Measurements from ENCODE around the gene C1orf167. TPM values are rescaled to one million over a fixed set of nuclear protein-coding genes. Genes with fewer than 3 reads are reported as not detected.

C1orf167 gene
- total and polyA plus RNA-seq, 2 of the 8 experiments (the other 6 are each of a cell fraction or from before 2014, with no cell fraction given) = 0.70 to 1.3 TPM

DNA sequence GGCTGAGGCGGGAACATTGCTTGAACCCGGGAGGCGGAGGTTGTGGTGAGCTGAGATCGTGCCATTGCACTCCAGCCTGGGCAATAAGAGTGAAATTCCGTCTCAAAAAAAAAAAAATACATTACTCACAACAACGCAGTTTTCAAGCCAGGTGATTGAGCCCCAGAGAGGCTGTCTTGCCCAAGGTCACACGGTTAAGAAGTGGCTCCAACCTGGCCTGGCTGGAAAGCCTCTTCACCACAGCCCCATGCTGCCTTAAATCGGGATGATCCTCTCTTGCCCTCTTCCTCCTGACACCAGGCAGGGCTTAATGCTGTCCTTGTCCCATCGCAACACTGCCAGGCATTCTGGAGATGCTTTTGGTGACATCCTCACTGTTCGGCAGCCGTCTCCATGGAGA is 48.9 kb upstream of the C1orf167 start:
- Histone ChIP-seq H3K23ac (ENCODE audit: insufficient read length) (no peak overlapping the region), H3K4ac (replicated peaks; ENCODE audit: insufficient read length, low read depth, low read length) (no peak overlapping the region), H4K8ac (ENCODE audit: extremely low read depth, insufficient read depth, low read length) (no peak overlapping the region), H3K14ac (ENCODE audit: insufficient read length) (no peak overlapping the region), H3K36me3 (ENCODE audit: control insufficient read depth in 2 of 4, insufficient read depth in 4 of 4, low read length in 3 of 4) (peaks cover 0 to 4% (median 2%) of the 10 kb centered on the region in 4 experiments; a peak in 5 of 8 replicates), H2BK12ac (ENCODE audit: low read depth, low read length) (no peak overlapping the region), H4K91ac (replicated peaks; ENCODE audit: insufficient read length, low read length) (no peak overlapping the region), H2BK15ac (ENCODE audit: low read length) (no peak overlapping the region), H3K27ac (ENCODE audit: low read depth, low read length) (no peak overlapping the region), H3K4me3 (ENCODE audit: extremely low read depth in 1 of 4, insufficient read depth in 2 of 4, low read depth in 3 of 4, low read length in 4 of 4) (no peak overlapping the region), H2BK5ac (ENCODE audit: low read depth, low read length) (no peak overlapping the region), H4K20me1 (replicated peaks in 1 of 2; ENCODE audit: control insufficient read depth in 1 of 2, insufficient read depth in 2 of 2, low read length in 2 of 2) (no peaks in the 10 kb centered on the region), H3K9ac (replicated peaks in 1 of 4; ENCODE audit: extremely low read depth in 1 of 4, low read depth in 3 of 4, low read length in 3 of 4) (no peak overlapping the region), H3K23me2 (ENCODE audit: low read depth, low read length) (no peaks in the 10 kb centered on the region), H3K4me1 (replicated peaks in 1 of 4; ENCODE audit: control insufficient read depth in 3 of 4, insufficient read depth in 4 of 4, low read length in 3 of 4) (0 out of 7 replicates have a peak, but pooled peaks cover 0 to 3% (median 0%) of the 10 kb centered on the region in 4 experiments), H3K27me3 (replicated peaks in 1 of 4; ENCODE audit: control insufficient read depth in 3 of 4, extremely low read depth in 1 of 4, insufficient read depth in 3 of 4, low read length in 3 of 4) (no peaks in the 10 kb centered on the region), H3K79me2 (ENCODE audit: control insufficient read depth in 1 of 2, insufficient read depth in 2 of 2, low read length in 2 of 2) (no peaks in the 10 kb centered on the region), H3K9me3 (ENCODE audit: insufficient read depth in 2 of 2, low read depth in 1 of 2, low read length in 1 of 2) (no peaks in the 10 kb centered on the region), H2BK20ac (ENCODE audit: low read length) (no peak overlapping the region), H3K79me1 (ENCODE audit: low read depth, low read length) (no peaks in the 10 kb centered on the region), H4K5ac (ENCODE audit: insufficient read length, low read depth, low read length) (no peak overlapping the region), H2AFZ (ENCODE audit: low read length) (no peak overlapping the region), H3K56ac (replicated peaks; ENCODE audit: insufficient read length, low read depth, low read length) (no peak overlapping the region), H3K4me2 (ENCODE audit: insufficient read depth in 1 of 2, low read depth in 2 of 2, low read length in 2 of 2) (no peak overlapping the region), H3K18ac (ENCODE audit: extremely low read depth, low read length) (no peak overlapping the region), H2AK5ac (ENCODE audit: low read depth, low read length) (no peak overlapping the region), H2BK120ac (replicated peaks; ENCODE audit: low read depth, low read length) (no peak overlapping the region)
- ChIA-PET CTCF (ENCODE audit: partially characterized antibody) (interaction anchor here (1.0 to 11.1 kb wide), 4 partner anchors 34 to 50 kb away, joined by 3 to 104 read pairs (median 4); partner anchors contain the start of gene FBXO6), POLR2A (ENCODE audit: partially characterized antibody) (interaction anchor here (0.6 to 14.6 kb wide), 3 partner anchors 24 to 191 kb away, joined by 3 to 329 read pairs (median 6); partner anchors contain the start of genes DRAXIN and MAD2L2)
- no peak for DNase-seq (ENCODE audit: low read depth in 1 of 2, low spot score in 2 of 2)
- no peak for TF ChIP-seq CHD1 (IDR thresholded peaks at IDR 0.05; ENCODE audit: low read depth, low read length)
- TF ChIP-seq BCL11A (IDR thresholded peaks at IDR 0.05; ENCODE audit: low read depth in 2 of 2, low read length in 2 of 2) = no peak
- TF ChIP-seq SP1 (IDR thresholded peaks at IDR 0.05; ENCODE audit: low read depth, low read length) = no peak
- no peak for TF ChIP-seq GTF2F1 (IDR thresholded peaks at IDR 0.05; ENCODE audit: borderline replicate concordance, low read depth, low read length)
- no peak for FAIRE-seq
- 93% methylated on average over 11 of the region's 11 CpGs; no CpG with 5 or more reads in 1 of the 2 experiments for WGBS, 2 experiments (ENCODE audit: extremely low coverage in 1 of 2, insufficient coverage in 1 of 2, insufficient read length in 1 of 2, insufficient replicate concordance in 2 of 2, low coverage in 1 of 2, low lambda C conversion rate in 2 of 2, missing lambda C conversion rate in 1 of 2)
